DOHH2 (cell line): ENCODE data around the gene GATAD2B.

Experiments used
- H3F3A ChIP-seq: fragments of 200-600 bp; sonication (generic), shearing (Covaris generic); 2 replicates; pipeline ENCODE4 v1.6.0; 2016; ENCODE audit warnings: antibody characterized with exemption, mild to moderate bottlenecking; ENCODE audit not compliant: control insufficient read depth, insufficient read depth
- H3K27ac ChIP-seq: fragments of 200-600 bp; sonication (generic); 2 replicates; pipeline ENCODE4 v1.5.1; 2014; ENCODE audit warnings: low read depth, mild to moderate bottlenecking, low read length, moderate library complexity
- H3K27me3 ChIP-seq: fragments of 200-600 bp; sonication (generic); 2 replicates; pipeline ENCODE4 v1.6.1; 2014; ENCODE audit warnings: mild to moderate bottlenecking, low read length, mixed read lengths; ENCODE audit not compliant: control insufficient read depth
- H3K36me3 ChIP-seq: fragments of 200-600 bp; sonication (generic); 2 replicates; pipeline ENCODE4 v1.6.1; 2014; ENCODE audit warnings: mild to moderate bottlenecking, low read length, moderate library complexity, mixed read lengths; ENCODE audit not compliant: control insufficient read depth
- H3K4me1 ChIP-seq: fragments of 200-600 bp; sonication (generic); 2 replicates; pipeline ENCODE4 v1.6.1; 2014; ENCODE audit warnings: mild to moderate bottlenecking, low read length, mixed read lengths; ENCODE audit not compliant: control insufficient read depth
- H3K4me2 ChIP-seq: fragments of 200-600 bp; sonication (generic); 2 replicates; pipeline ENCODE4 v1.6.0; 2014; ENCODE audit warnings: mild to moderate bottlenecking, low read length, moderate library complexity
- H3K4me3 ChIP-seq: fragments of 200-600 bp; sonication (generic); 2 replicates; pipeline ENCODE4 v1.5.1; 2014; ENCODE audit warnings: mild to moderate bottlenecking, low read length, mixed read lengths
- H3K79me2 ChIP-seq: fragments of 200-600 bp; sonication (generic); 2 replicates; pipeline ENCODE4 v1.6.1; 2014; ENCODE audit warnings: mild to moderate bottlenecking, low read length, mixed read lengths; ENCODE audit not compliant: control insufficient read depth
- H3K9me2 ChIP-seq: fragments of 200-600 bp; sonication (generic); replicated peaks from 2 replicates; pipeline ENCODE4 v1.6.1; 2014; ENCODE audit warnings: mild to moderate bottlenecking, low read length, mixed read lengths; ENCODE audit not compliant: control insufficient read depth
- H3K9me3 ChIP-seq: fragments of 200-600 bp; sonication (generic); 2 replicates; pipeline ENCODE4 v1.6.1; 2014; ENCODE audit warnings: antibody characterized with exemption, low read length, mixed read lengths; ENCODE audit not compliant: control insufficient read depth, insufficient read depth
- H4K20me1 ChIP-seq: fragments of 200-600 bp; sonication (generic); 2 replicates; pipeline ENCODE4 v1.6.0; 2014; ENCODE audit warnings: low read depth, mild to moderate bottlenecking, antibody characterized with exemption, low read length, moderate library complexity; ENCODE audit not compliant: control insufficient read depth, insufficient read depth
- CTCF ChIP-seq: fragments of 200-600 bp; sonication (generic); IDR thresholded peaks from one replicate; pipeline ENCODE4 v1.5.1; 2014; ENCODE audit warnings: antibody characterized with exemption, mild to moderate bottlenecking, low read depth, low read length; ENCODE audit not compliant: poor library complexity, severe bottlenecking
- EZH2phosphoT487 ChIP-seq: fragments of 200-600 bp; sonication (generic); IDR thresholded peaks from 2 replicates; pipeline ENCODE4 v1.6.1; 2017; ENCODE audit warnings: borderline replicate concordance, mild to moderate bottlenecking, antibody characterized with exemption, low read length, moderate library complexity, mixed read lengths

Gene GATAD2B

GRCh38 chr1:153805886-153806719 is 116.7 kb downstream of the GATAD2B start:
- peak overlapping the region; percentile 52 for H3K27ac ChIP-seq
- H3K27me3 ChIP-seq: no peaks in the 10 kb centered on the region
- no peak overlapping the region for H3K4me3 ChIP-seq
- H3K36me3 ChIP-seq: peaks cover 43% of the 10 kb centered on the region
- H3K4me1 ChIP-seq: peaks cover 22% of the 10 kb centered on the region
- no peaks in the 10 kb centered on the region for H4K20me1 ChIP-seq
- H3F3A ChIP-seq: peaks cover 9% of the 10 kb centered on the region
- no peak for TF ChIP-seq EZH2phosphoT487
- no peak for TF ChIP-seq CTCF
- no peaks in the 10 kb centered on the region for H3K9me3 ChIP-seq
- peak overlapping the region; percentile 40 for H3K4me2 ChIP-seq
- H3K79me2 ChIP-seq: no peaks in the 10 kb centered on the region
- no peaks in the 10 kb centered on the region for H3K9me2 ChIP-seq

- peaks cover 22% of the 10 kb centered on the region for H3K4me1 ChIP-seq
- peak overlapping the region; percentile 52 for H3K27ac ChIP-seq
- H3K4me2 ChIP-seq: peak overlapping the region; percentile 40
Measured at GRCh38 chr1:153805042-153805745, 117.6 kb downstream of the GATAD2B start.

GRCh38 chr1:153804112-153804511 is 118.7 kb downstream of the GATAD2B start:
- Histone ChIP-seq H3K9me2 (no peaks in the 10 kb centered on the region), H3K79me2 (no peaks in the 10 kb centered on the region), H3K36me3 (peaks cover 27% of the 10 kb centered on the region), H3K4me2 (no peak overlapping the region), H4K20me1 (no peaks in the 10 kb centered on the region), H3F3A (peaks cover 6% of the 10 kb centered on the region), H3K27me3 (no peaks in the 10 kb centered on the region), H3K4me1 (peaks cover 22% of the 10 kb centered on the region), H3K27ac (no peak overlapping the region), H3K9me3 (no peaks in the 10 kb centered on the region), H3K4me3 (no peak overlapping the region)
- TF ChIP-seq EZH2phosphoT487 (no peak), CTCF (no peak)

More at GRCh38 chr1:153805042-153805745, 117.6 kb downstream of the GATAD2B start:
- peaks cover 37% of the 10 kb centered on the region for H3K36me3 ChIP-seq
- H3F3A ChIP-seq: peaks cover 9% of the 10 kb centered on the region
- no peaks in the 10 kb centered on the region for H3K9me3 ChIP-seq
- H3K4me3 ChIP-seq: no peak overlapping the region
- TF ChIP-seq CTCF: no peak
- no peak for TF ChIP-seq EZH2phosphoT487
- no peaks in the 10 kb centered on the region for H3K27me3 ChIP-seq
- no peaks in the 10 kb centered on the region for H3K9me2 ChIP-seq
- no peaks in the 10 kb centered on the region for H4K20me1 ChIP-seq
- H3K79me2 ChIP-seq: no peaks in the 10 kb centered on the region
